IPS DF 4.7 (cell line): Measurements from ENCODE around the gene AHCYL1.

Experiments used
- DNase-seq: peaks from one replicate; pipeline ENCODE4 v3.0.0-alpha.2; 2013; ENCODE audit warnings: low spot score; ENCODE audit errors: extremely low read depth

Gene AHCYL1

DNA sequence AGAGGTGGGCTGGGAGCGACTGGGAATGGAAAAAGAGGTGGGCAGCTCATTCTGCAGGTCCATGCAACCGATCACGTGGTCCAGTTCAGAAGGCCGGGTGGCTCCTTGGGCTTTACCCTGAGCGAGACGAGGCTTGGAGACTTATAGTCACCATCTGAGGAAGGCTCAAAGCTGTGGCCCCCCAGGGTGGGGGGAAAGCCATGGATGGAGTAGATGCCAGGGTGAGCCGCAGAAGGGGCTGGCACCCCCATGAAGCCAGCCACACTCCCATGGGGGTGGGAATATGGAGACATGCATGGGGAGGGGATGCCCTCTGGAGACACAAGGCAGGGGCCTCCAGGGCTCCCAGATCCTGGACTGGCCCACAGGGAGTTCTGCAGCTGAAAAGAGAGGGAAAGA lies 76.1 kb downstream of the AHCYL1 start:
- no peak for DNase-seq

- no peak for DNase-seq
Observed at GRCh38 chr1:110061341-110061740, 76.8 kb downstream of the AHCYL1 start.

DNA sequence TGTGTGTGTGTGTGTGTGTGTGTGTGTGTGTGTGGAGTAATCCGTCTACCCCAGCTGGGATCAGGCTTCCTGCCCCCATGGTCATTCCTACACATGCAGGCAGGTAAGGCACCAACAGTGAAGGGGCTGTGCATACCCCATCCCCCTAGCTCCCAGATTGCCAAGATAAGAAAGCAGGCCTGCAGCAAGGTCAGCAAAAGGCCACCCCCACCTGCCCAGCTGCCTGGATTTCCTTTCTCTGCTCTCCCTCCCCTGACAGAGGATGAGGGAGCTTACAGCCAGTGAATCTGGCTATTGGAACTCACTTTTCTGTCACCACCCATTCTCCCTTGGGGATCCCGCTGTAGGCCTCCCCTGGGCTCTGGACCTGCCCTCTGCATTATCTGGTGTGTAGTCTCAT lies 78.0 kb downstream of the AHCYL1 start:
- DNase-seq: no peak

DNA sequence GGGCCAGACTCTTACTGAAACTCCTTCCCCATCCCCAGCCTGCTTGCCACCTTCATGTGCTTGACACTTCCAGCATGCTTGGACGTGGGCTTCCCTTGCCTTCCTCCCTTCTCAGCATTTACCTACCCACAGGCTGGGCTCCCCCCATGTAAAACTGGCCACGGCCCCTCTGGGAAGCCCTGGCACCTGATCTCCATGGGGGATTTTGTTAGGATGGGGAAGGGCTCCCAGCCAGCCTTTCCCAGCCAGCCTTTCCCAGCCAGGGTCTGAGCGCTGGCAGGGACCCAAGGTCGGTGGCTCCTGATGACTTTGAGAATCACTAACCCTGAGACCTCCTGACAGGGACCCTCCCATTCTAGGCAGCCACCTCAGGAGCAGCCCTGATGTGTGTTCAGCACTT lies 79.2 kb downstream of the AHCYL1 start:
- no peak for DNase-seq

DNA sequence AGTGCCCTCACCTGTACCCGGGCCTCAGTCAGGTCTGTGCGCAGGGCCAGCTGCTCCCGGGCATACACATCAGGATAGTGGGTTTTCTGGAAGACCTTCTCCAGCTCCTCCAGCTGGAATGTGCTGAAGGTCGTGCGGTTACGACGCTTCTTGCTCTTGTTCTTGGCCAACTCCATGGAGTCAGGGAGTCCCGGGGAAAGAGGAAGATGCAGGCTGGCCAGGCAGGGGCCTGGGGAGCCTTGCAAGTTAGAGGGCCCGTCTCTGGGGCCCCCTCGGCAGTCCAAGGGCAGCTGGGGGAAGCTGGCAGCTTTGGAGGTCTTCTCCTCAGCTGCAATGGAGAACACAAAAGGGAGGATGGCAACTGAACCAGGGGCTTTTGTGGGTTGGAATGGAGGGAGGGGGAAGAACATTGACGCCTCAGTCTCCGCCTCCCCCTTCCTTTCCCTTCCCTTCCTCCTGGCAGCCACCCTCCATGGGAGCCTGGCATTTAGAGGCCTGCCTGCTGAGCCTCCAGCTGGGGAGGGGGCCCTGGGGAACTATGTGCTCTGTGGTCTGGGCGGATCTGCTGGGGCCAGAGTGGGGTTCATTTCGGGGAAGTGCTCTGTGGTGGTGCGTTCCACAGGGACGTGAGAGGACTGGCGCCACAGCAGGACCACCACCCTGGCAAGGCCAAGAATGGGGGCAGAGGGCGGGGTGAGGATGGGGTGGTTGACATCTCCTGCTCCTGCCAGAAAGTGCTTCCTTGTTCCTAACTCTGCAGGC lies 80.2 kb downstream of the AHCYL1 start:
- DNase-seq: no peak

DNA sequence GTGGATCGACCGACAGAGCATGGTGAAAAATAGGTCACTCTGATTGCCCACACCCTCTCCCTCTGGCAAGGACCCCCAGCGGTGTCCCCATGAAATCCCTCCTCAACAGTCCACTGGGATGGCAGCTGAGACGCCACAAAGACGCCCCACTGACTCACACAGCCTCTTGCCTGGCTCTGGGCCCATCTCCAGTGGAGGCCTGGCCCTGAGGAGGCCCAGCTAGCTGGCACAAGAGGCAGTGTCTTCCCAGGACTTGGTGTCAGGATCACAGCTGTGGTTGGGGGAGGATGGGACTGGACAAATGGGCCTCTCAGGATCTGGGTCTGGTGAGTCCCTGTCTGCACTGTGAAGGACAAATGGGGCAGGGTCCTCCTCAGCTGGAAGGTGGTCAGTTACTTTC lies 81.3 kb downstream of the AHCYL1 start:
- no peak for DNase-seq

DNA sequence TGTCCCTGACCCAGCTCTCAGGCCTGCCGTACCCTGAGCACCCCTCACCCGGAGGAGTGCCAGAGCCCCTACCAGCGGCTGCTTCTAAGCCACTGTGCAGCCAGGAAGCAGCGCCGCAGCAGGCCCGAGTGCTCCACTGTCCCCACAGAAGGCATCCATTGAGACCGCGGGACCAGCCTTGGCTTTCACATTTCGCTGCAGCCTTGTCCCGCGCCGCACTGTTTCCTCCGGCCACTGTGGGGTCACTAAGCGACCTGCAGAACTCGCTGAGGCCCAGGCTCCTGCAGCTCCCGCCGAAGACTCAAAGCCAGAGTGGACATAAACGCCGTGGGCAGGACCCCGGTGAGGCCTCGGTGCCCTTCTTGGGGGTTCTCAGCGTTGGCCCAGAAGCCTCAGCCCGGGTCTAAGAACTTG lies 82.9 kb downstream of the AHCYL1 start:
- DNase-seq: no peak

DNA sequence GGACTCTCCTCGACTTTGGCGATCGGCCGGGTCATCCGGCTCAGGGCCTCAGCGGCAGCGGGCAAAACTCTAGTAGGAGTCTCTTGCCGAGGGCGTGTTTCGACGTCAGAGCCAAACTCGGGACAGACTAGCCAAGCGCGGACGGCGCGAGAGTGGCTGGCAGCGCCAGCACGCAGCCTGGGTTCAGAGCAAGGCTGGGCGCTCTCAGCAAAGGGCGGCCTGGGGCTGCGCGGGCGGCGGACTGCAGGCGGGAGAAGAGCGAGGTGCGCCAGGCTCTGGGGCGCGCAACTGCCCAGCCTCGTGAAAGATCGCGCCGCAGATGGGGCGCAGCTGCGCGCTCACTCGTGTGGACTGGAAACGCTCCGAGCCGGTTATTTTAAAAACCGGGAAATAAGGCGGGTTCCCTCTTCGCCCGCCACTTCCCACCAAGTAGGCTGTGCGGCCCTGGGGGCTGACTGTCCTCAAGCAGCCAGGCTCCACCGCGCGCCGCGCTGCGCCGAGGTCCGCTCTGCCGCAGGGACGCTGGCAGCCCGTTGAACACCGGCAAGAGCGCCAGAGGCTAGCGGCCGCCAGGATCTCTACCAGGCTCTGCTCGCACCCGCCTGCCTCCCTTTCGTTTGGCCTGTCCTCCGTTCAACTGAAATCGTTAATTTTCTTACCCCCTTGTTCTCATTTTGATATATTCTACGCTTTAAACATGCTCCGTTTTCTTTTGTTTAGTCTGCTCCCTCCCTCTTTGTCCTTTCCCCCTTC lies 83.5 kb downstream of the AHCYL1 start:
- no peak for DNase-seq

DNA sequence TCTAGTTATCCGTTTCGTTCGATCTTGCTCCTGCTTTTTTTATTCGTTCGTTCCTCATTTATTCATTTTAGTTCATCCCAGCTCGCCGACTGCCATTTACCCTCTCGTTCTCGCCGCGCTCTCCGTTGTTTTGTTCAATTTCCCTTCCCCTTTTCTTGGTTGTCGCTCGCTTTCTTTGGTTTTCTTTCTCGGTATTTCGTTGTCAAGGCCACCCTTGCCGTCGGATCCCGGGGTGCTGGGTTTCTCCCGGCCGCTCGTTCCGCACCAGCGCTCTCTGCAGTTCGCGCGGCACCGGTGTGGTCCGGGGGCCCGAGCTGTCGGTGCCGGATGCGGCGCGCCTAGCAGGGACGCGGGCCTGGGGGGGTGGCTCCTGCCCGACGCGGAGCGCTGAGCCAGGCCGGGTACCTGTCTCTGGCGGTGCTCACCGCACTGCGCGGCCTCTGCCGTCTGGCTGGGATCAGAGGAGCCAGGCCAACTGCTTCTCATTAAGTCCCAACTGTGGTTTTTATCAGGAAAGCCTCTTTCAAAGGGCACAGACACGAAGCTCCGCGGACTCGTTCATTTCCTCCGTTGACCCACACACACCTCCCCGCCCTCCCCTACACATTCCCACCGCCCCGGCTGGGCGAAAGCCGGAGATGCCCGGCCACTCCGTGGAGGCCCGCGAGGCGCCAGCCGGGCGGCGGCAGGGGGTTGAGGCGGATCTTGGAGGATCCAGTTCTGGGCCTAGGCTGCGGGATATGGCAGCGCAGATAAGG lies 84.3 kb downstream of the AHCYL1 start:
- DNase-seq: no peak

DNA sequence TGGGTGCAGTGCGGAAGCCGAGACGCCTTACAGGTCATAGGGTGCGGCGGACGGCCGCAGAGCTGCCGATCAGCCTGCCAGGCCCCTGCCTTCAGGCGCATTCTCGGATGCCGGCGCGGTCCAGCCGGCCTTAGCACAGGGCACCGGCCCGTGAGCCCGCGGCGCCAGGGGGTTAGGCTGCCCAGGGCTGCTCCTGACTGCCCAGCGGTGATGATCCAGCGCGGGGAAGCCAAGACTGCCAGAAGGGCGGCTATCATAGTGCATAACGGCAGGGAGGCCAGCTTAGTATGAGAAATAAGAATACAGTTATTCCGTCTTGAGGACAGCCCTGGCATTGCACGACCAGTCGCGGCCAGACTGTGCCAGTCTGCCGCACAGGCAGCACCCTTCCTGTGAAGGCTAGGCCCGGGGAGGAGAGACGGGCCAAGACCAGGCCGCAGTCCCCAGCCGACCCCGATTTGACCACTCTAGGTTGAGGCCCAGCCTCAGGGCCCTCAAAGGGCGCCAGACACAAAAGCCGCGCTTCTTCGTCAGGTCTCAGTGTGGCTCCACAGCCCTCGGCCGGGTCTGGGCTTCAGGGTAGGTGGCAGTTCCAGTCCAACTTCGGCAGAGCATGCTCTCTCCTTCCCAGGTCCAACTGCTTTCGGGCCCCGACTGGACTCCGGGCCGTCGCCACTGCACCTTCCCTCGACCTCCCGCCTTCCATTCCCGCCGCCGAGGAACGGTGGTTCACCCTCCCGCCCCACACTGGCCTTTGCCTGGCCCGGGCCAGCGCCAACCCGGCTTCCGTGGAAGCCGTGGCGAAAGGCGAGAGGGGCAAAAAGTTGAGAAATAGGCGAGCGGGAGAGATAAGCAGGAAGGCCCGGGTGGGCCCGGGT lies 85.1 kb downstream of the AHCYL1 start:
- no peak for DNase-seq

- DNase-seq: no peak
Observed at GRCh38 chr1:110070282-110070669, 85.7 kb downstream of the AHCYL1 start.

- no peak for DNase-seq
Observed at GRCh38 chr1:110070671-110071242, 86.2 kb downstream of the AHCYL1 start, which contains the start of gene ALX3. TSS of gene ALX3 (minus strand) at chr1:110070672. CDS start at chr1:110070612, 60 bp downstream.
